Uterus (tissue), 2 donors: ENCODE results near the gene MUC5AC.

Source experiments
- CTCF ChIP-seq, 4 experiments: fragments of 200-600 bp in 2 of 4; fragments of 450-650 bp in 2 of 4; sonication (generic) in 2 of 4; IDR thresholded peaks; one replicate each; pipeline ENCODE4 v1.5.1; 2016 to 2019; ENCODE audit warnings: antibody characterized with exemption in 4 of 4, mild to moderate bottlenecking in 2 of 4, moderate library complexity in 1 of 4
- POLR2A ChIP-seq, 2 donors: fragments of 450-650 bp; IDR thresholded peaks; one replicate each; pipeline ENCODE4 v1.6.1; 2016; ENCODE audit warnings: antibody characterized with exemption in 2 of 2, mild to moderate bottlenecking in 1 of 2, moderate library complexity in 1 of 2

DNA sequence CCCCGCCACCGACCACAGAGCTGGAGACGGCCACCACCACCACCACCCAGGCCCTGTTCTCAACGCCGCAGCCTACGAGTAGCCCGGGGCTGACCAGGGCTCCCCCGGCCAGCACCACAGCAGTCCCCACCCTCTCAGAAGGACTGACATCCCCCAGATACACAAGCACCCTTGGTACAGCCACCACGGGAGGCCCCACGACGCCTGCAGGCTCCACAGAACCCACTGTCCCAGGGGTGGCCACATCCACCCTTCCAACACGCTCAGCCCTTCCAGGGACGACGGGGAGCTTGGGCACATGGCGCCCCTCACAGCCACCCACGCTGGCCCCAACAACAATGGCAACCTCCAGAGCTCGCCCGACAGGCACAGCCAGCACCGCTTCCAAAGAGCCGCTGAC, 84.0 kb downstream of the MUC5AC start:
- TF ChIP-seq CTCF (IDR thresholded peaks at IDR 0.05) = no peak
- TF ChIP-seq POLR2A (IDR thresholded peaks at IDR 0.05) = no peak
